ENCODE data around the gene ANO1. TPM values are rescaled to one million over a fixed set of nuclear protein-coding genes. Genes with fewer than 3 reads are reported as not detected.

ANO1 gene
- total RNA-seq, 4 donors from 2014 or later: 6.8 to 72.6 (median 36.2) TPM

- no peaks in the 10 kb centered on the region for H3K9me3 ChIP-seq
- peak overlapping the region; percentile 80 to 90 for H3K27ac ChIP-seq
- intact Hi-C loops (cut with DNase I; ENCODE audit: low total_unique reads): no loop called here
- H3K4me1 ChIP-seq: peaks cover 0 to 26% of the 10 kb centered on the region in 2 donors
- H3K36me3 ChIP-seq: no peaks in the 10 kb centered on the region
- H3K4me3 ChIP-seq: no peak overlapping the region
- H3K27me3 ChIP-seq: no peaks in the 10 kb centered on the region
- no peak for DNase-seq
- TF ChIP-seq CTCF (IDR thresholded peaks at IDR 0.05) (no peak), POLR2A (IDR thresholded peaks at IDR 0.05) (no peak)
These were observed 26.8 kb downstream of the ANO1 start for GRCh38 chr11:70104961-70105360.

- Histone ChIP-seq H3K36me3 (no peaks in the 10 kb centered on the region), H3K9me3 (no peaks in the 10 kb centered on the region), H3K27me3 (no peaks in the 10 kb centered on the region), H3K4me1 (peaks cover 0 to 24% of the 10 kb centered on the region in 2 donors), H3K27ac (peak overlapping the region; percentile 80 to 90), H3K4me3 (no peak overlapping the region)
- intact Hi-C loops (cut with DNase I; ENCODE audit: low total_unique reads): no loop called here
- TF ChIP-seq POLR2A (IDR thresholded peaks at IDR 0.05) (no peak), CTCF (IDR thresholded peaks at IDR 0.05) (no peak)
- no peak for DNase-seq
These were observed 27.2 kb downstream of the ANO1 start for GRCh38 chr11:70105369-70105754.

GRCh38 chr11:70105755-70106571 is 27.8 kb downstream of the ANO1 start:
- intact Hi-C loops (cut with DNase I; ENCODE audit: low total_unique reads): no loop called here
- H3K36me3 ChIP-seq: no peaks in the 10 kb centered on the region
- H3K27ac ChIP-seq: peak overlapping the region; percentile 80 to 90
- no peak overlapping the region for H3K4me3 ChIP-seq
- no peaks in the 10 kb centered on the region for H3K9me3 ChIP-seq
- no peaks in the 10 kb centered on the region for H3K27me3 ChIP-seq
- peaks cover 0 to 24% of the 10 kb centered on the region in 2 donors for H3K4me1 ChIP-seq
- peak; percentile 79 to 86 for DNase-seq
- TF ChIP-seq POLR2A (IDR thresholded peaks at IDR 0.05) (no peak), CTCF (IDR thresholded peaks at IDR 0.05) (peak; percentile 5 to 36 (median 19))

GRCh38 chr11:70106757-70107156 is 28.6 kb downstream of the ANO1 start:
- Histone ChIP-seq H3K27me3 (no peaks in the 10 kb centered on the region), H3K4me1 (peaks cover 0 to 24% of the 10 kb centered on the region in 2 donors), H3K36me3 (no peaks in the 10 kb centered on the region), H3K9me3 (no peaks in the 10 kb centered on the region), H3K4me3 (no peak overlapping the region), H3K27ac (peak overlapping the region; percentile 80 to 90)
- intact Hi-C loops (cut with DNase I; ENCODE audit: low total_unique reads): no loop called here
- TF ChIP-seq POLR2A (IDR thresholded peaks at IDR 0.05) (no peak), CTCF (IDR thresholded peaks at IDR 0.05) (no peak)
- DNase-seq: no peak

- no peak overlapping the region for H3K4me3 ChIP-seq
- H3K36me3 ChIP-seq: no peaks in the 10 kb centered on the region
- no peak for TF ChIP-seq CTCF (IDR thresholded peaks at IDR 0.05)
- TF ChIP-seq POLR2A (IDR thresholded peaks at IDR 0.05): no peak
- no peak for DNase-seq
- intact Hi-C loops (cut with DNase I; ENCODE audit: low total_unique reads): no loop called here
- no peaks in the 10 kb centered on the region for H3K9me3 ChIP-seq
- H3K27ac ChIP-seq: peak overlapping the region; percentile 80 to 90
- H3K27me3 ChIP-seq: no peaks in the 10 kb centered on the region
- peaks cover 0 to 24% of the 10 kb centered on the region in 2 donors for H3K4me1 ChIP-seq
These were observed 29.1 kb downstream of the ANO1 start for GRCh38 chr11:70107191-70107590.

Measured in uterus (tissue), 4 donors.